HG02678 (cell line): ENCODE results near the gene NET1.

Experiments
- ATAC-seq: cut with Tn5 transposase; IDR thresholded peaks from one replicate; pipeline ENCODE4 v1.9.1; 2021; ENCODE audit warnings: mild to moderate bottlenecking, moderate library complexity; ENCODE audit not compliant: unreplicated experiment

NET1 gene

DNA sequence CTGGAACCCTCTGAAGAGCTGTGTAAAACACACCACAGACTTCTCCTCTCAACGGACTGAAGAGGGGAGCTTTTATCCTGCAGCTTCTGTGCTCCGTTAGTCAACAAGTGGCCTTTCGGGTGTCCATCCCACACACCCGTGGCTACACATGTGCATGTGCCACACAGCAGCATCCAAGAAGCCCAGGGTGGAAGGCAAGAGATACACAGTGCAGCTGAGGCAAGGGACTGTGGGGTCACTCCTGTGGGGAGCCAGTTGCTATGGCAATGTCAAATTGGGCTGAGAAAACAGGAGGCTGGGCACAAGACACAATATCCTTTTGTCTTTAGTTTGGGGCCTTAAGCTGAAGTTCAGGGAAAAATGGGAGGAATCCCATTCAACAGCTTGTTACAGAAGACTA, 28.7 kb downstream of the NET1 start:
- ATAC-seq = no peak

- no peak for ATAC-seq
Measured at GRCh38 chr10:5442065-5442989, 30.0 kb downstream of the NET1 start.

- ATAC-seq = peak; percentile 32
Measured at GRCh38 chr10:5442990-5443370, 30.6 kb downstream of the NET1 start.

DNA sequence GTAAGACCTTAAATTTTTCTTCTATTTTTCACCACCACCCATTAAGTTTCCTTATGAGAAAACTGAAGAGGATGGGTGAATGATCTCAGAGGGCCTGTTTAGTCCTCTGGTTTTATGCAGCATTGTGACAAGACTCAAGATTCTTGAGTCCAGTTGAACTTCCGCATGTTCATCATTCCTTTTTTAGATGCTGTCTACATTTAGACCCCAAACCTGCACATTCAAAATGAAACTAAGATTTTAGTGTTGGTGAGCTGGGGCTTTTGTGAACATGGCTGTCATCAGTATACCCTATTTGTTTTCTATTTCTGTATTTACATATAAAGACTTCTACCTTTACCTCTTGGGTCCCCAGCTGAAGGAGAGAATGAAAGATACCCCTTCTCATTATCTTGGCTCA, 31.1 kb downstream of the NET1 start:
- peak; percentile 66 for ATAC-seq

- no peak for ATAC-seq
Measured at GRCh38 chr10:5445006-5445405, 32.6 kb downstream of the NET1 start.

DNA sequence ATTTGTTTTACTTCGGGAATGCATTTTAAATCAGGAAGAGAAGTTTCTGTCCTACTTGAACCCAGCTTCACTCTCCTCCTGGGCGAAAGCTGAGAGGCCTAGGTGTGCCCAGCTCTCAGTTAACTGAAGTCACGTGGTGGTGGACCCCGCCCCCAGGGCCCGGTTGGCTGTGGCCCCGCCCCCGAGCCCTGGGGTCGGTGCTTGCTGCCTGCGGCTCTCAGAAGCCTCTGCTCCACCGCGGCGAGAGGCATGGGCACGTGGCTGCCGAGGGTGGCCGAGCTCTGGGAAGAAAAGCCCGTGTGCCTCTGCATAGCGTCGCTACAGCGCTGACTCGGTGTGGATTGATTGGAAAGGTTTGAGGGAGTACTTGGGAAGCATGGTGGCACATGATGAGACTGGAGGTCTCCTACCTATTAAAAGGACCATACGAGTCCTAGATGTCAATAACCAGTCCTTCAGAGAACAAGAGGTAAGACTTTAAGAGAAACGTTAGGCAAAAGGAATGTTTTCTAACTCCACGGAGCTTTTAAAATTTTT, 34.1 kb downstream of the NET1 start:
- ATAC-seq = peak; percentile 53

GRCh38 chr10:5447056-5447455, 34.7 kb downstream of the NET1 start:
- no peak for ATAC-seq

GRCh38 chr10:5447611-5448071, 35.3 kb downstream of the NET1 start:
- peak; percentile 52 for ATAC-seq

- no peak for ATAC-seq
Measured at GRCh38 chr10:5448333-5449001, 36.1 kb downstream of the NET1 start.

DNA sequence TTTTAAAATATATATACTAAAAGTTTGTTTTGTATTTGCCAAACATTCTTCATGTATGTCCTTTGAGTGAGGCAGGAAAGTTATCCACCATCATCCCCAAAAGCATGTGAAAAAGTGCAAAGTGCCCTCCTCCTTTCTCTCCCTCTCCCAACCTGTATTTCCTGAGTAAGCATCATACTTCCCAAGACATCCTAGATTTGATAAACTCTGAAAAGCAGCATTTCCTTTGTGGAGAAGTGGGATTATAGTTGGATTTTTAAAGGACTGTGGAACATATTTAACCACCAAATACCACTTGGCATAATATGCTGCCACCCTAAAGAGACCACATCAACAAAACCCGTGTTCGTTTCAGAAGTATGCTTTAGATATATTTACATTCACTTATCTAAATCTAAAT, 36.9 kb downstream of the NET1 start:
- no peak for ATAC-seq

DNA sequence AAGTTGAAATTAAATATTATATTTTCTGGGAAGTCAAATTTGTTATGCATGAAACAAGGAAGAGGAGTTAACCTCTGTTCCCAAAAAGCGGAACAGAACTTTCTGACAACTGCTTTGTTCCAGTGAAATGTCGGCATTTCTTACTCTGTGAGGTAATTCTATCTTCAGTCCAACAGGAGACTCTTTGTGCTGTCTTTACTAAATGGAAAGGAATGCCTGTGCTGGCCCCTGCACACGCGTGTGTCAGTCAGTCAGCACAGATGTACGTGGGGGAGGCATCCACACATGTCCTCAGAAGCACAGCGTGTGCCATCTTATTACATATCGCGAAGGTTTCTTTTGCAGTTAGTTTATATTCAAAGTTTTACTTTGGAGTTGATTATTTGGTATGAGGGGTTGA, 37.5 kb downstream of the NET1 start:
- ATAC-seq = no peak

- no peak for ATAC-seq
Measured at GRCh38 chr10:5450605-5451384, 38.4 kb downstream of the NET1 start.

DNA sequence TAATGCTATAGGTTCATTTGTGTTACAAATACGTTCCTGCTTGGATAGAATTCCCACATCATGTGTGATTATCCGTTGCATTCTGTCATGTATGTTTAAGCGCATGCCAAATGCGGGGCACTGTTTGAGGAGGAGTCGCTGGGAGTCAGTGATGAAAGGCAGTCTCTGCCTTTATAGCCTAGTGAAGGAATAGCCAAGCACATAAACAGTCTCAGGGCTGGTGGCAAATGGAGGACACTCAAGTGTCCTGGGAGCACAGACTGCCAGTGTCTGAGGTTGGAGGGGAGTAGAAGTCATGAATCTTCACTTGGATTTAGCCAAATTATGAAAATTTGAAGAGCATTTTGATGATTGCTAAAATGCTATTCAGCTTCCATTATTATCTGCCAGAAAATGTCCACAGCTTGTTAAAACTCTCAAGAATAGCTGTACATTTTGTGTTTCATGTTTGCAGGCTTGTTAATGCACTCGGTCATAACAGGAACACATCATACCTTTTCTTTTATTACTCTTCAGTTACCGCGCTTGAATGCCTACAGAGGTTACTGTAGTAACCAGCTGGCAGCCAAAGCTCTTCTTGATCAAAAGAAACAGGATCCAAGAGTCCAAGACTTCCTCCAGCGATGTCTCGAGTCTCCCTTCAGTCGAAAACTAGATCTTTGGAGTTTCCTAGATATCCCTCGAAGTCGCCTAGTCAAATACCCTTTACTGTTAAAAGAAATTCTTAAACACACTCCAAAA, 41.6 kb downstream of the NET1 start:
- ATAC-seq = no peak

DNA sequence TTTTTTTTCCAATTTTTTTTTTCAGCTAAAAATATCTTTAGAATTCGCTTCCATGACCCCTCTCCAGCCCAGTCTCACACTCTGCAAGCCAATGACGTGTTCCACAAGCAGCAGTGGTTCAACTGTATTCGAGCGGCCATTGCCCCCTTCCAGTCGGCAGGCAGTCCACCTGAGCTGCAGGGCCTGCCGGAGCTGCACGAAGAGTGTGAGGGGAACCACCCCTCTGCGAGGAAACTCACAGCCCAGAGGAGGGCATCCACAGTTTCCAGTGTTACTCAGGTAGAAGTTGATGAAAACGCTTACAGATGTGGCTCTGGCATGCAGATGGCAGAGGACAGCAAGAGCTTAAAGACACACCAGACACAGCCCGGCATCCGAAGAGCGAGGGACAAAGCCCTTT, 44.2 kb downstream of the NET1 start:
- no peak for ATAC-seq

DNA sequence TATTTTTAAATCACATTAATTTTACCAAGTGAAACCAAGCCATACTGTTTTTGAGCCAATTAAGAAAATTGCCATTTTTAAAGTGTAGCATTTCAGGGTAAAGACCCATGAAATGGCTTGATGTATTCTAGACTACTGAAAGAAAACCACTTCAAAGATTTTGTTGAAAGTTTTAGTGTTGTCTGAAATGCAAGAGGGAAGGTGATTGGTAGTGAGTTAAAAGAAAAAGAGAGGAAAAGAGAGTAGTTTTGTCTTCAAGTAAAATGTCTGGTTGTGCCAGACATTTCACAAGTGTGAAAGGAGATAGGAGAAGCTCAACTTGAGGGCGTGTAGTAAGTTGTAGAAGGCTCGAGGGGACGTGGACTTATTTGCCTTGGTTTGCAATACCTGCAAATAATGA, 45.4 kb downstream of the NET1 start:
- ATAC-seq = no peak

- ATAC-seq = no peak
Measured at GRCh38 chr10:5458425-5458824, 46.1 kb downstream of the NET1 start.

DNA sequence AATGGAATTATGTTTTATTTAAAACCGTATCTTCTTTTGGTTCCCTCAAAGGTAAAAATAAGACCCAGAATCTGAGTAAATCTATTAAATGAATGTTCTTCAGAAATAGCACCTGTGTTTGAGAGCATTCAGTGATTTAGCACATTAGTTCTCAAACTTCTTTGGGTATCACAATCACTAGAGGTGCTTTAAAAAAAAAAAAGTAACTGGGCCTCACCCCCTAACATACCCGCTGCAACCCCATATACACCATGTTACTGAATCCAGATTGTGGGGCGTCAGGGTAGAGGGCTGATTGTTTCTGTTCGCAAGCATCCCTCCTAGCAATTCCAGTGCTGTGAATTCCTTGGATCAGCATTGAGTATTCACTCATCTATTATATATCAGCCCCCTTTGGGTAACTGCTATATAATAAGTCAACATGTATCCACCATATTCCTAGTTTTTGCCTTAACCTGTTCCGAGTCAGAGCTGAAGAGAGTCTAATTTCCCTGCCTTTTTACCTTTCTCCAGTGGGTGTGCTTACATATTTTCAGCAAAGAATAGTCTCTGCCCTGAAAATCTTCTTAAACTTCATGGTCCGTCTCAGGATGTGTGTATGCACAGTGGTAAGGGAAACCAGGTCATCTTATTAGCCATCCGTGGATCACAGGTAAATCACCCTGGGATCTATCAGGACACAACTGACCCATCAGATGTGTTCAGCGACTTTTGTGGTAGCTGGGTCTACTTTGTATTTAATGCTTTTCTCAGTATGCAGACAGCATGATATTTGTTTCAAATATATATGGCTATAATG, 46.8 kb downstream of the NET1 start:
- no peak for ATAC-seq

GRCh38 chr10:5460468-5461202, 48.3 kb downstream of the NET1 start:
- no peak for ATAC-seq

GRCh38 chr10:5461203-5461588, 48.8 kb downstream of the NET1 start:
- no peak for ATAC-seq
